HUES64 (cell line): ENCODE data around the gene DDX51.
A peak's percentile ranks its signal among the peaks of the same experiment; 100 is the strongest.
"Not testable (repeated sequence)": the region's sequence is repeated elsewhere in the genome, so short reads cannot be mapped to it uniquely, and the experiment has no call there.

ENCODE experiments used
- H3K27ac ChIP-seq: 2 replicates; pipeline ENCODE4 v1.7.0; 2013; ENCODE audit warnings: low read depth, low read length, inconsistent platforms
- H3K27me3 ChIP-seq: 2 replicates; pipeline ENCODE4 v1.6.1; 2013; ENCODE audit warnings: mild to moderate bottlenecking, low read length; ENCODE audit not compliant: insufficient read depth
- H3K36me3 ChIP-seq: 2 replicates; pipeline ENCODE4 v1.6.1; 2013; ENCODE audit warnings: mild to moderate bottlenecking, low read length; ENCODE audit not compliant: insufficient read depth
- H3K4me1 ChIP-seq: 2 replicates; pipeline ENCODE4 v1.6.1; 2013; ENCODE audit warnings: mild to moderate bottlenecking, low read length, moderate library complexity; ENCODE audit not compliant: insufficient read depth
- H3K4me3 ChIP-seq: 2 replicates; pipeline ENCODE4 v1.5.1; 2013; ENCODE audit warnings: mild to moderate bottlenecking, low read length, moderate library complexity
- H3K9ac ChIP-seq: 2 replicates; pipeline ENCODE4 v1.6.1; 2013; ENCODE audit warnings: mild to moderate bottlenecking, low read depth, low read length
- H3K9me3 ChIP-seq: 2 replicates; pipeline ENCODE4 v1.6.1; 2013; ENCODE audit warnings: low read depth, low read length; ENCODE audit not compliant: insufficient read depth
- WGBS: fragments of 150-250, 120-280 bp; methylation state at CpG from one replicate; pipeline ENCODE4 v1.1.7; 2013; ENCODE audit warnings: missing lambda C conversion rate; 5-methylcytosine and 5-hydroxymethylcytosine counted together

Gene DDX51

DNA sequence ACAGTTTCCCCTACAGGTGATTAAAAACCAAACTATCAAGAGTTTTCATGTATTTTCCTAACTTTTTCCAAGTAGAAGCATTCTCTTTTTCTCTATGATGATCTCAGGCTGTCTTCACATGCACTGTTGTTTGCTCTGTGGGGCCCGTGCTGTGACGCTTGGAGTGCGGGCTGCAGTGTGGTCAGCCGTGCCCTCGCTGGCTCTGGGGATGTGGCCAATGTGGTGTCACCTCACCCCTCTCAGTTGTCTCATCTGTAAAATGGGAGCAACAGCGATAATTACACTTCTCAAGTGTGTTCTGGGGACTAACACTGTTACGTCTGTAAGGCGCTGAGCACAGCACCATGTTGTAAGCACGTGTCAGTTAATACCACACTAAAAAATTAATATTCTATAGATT lies 28.6 kb downstream of the DDX51 start:
- H3K4me3 ChIP-seq = no peak overlapping the region
- 83% methylated on average over 7 of the region's 9 CpGs for WGBS
- H3K36me3 ChIP-seq = peaks cover 47% of the 10 kb centered on the region
- no peaks in the 10 kb centered on the region for H3K9me3 ChIP-seq
- no peaks in the 10 kb centered on the region for H3K27me3 ChIP-seq
- H3K9ac ChIP-seq = no peak overlapping the region
- no peak overlapping the region for H3K27ac ChIP-seq
- no peaks in the 10 kb centered on the region for H3K4me1 ChIP-seq

- peaks cover 51% of the 10 kb centered on the region for H3K36me3 ChIP-seq
- no peaks in the 10 kb centered on the region for H3K9me3 ChIP-seq
- H3K27ac ChIP-seq = no peak overlapping the region
- no peak overlapping the region for H3K9ac ChIP-seq
- 93% methylated on average over 6 of the region's 6 CpGs for WGBS
- H3K4me1 ChIP-seq = no peaks in the 10 kb centered on the region
- H3K27me3 ChIP-seq = no peaks in the 10 kb centered on the region
- no peak overlapping the region for H3K4me3 ChIP-seq
Measured at GRCh38 chr12:132114667-132115066, 29.5 kb downstream of the DDX51 start.

- Histone ChIP-seq H3K27ac (no peak overlapping the region), H3K4me3 (no peak overlapping the region), H3K27me3 (no peaks in the 10 kb centered on the region), H3K4me1 (no peaks in the 10 kb centered on the region), H3K9ac (no peak overlapping the region), H3K36me3 (peaks cover 57% of the 10 kb centered on the region), H3K9me3 (no peaks in the 10 kb centered on the region)
- 95% methylated on average over 19 of the region's 19 CpGs for WGBS
Measured at GRCh38 chr12:132111654-132112304, 32.3 kb downstream of the DDX51 start.

DNA sequence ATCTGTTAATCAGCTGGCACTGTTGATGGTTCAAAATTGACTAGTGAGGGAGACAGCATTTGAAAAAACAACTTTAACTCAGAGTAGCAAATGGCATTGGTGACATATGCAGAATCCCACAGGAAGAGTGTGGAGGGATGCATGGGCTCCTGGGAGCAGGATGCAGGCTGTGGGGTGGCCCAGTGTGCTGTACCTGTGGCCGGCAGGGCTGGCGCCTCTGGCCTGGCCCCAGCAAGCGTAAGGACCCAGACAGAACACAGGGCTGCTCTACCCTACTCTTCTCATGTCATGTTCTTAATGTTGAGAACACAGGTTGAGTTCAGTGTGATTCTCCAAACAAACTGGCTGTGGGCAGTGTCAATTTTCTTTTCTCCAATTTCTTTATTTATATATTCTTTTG lies 33.4 kb downstream of the DDX51 start:
- 73% methylated on average over 3 of the region's 3 CpGs for WGBS
- Histone ChIP-seq H3K4me3 (no peak overlapping the region), H3K4me1 (no peaks in the 10 kb centered on the region), H3K9ac (no peak overlapping the region), H3K27me3 (no peaks in the 10 kb centered on the region), H3K27ac (no peak overlapping the region), H3K9me3 (no peaks in the 10 kb centered on the region), H3K36me3 (peaks cover 53% of the 10 kb centered on the region)

DNA sequence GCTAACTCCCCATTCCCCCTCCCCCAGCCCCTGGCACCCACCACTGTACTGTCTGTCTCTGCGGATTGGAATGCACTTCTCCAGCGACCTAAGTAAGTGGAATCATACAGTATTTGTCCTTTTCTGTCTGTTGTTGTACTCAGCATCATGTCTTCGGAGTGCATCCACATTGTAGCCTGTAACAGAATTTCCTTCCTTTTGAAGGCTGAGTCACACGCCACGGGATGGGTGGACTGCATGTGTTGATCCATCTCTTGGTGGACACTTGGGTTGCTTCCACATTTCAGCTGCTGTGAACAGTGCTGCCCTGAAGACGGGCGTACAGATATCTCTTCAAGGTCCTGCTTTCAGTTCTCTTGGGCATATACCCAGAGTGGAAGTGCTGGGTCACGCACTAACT lies 34.4 kb downstream of the DDX51 start:
- no peak overlapping the region for H3K9ac ChIP-seq
- H3K27ac ChIP-seq = no peak overlapping the region
- H3K9me3 ChIP-seq = no peaks in the 10 kb centered on the region
- peaks cover 48% of the 10 kb centered on the region for H3K36me3 ChIP-seq
- no peaks in the 10 kb centered on the region for H3K4me1 ChIP-seq
- H3K4me3 ChIP-seq = no peak overlapping the region
- 96% methylated on average over 8 of the region's 8 CpGs for WGBS
- no peaks in the 10 kb centered on the region for H3K27me3 ChIP-seq

DNA sequence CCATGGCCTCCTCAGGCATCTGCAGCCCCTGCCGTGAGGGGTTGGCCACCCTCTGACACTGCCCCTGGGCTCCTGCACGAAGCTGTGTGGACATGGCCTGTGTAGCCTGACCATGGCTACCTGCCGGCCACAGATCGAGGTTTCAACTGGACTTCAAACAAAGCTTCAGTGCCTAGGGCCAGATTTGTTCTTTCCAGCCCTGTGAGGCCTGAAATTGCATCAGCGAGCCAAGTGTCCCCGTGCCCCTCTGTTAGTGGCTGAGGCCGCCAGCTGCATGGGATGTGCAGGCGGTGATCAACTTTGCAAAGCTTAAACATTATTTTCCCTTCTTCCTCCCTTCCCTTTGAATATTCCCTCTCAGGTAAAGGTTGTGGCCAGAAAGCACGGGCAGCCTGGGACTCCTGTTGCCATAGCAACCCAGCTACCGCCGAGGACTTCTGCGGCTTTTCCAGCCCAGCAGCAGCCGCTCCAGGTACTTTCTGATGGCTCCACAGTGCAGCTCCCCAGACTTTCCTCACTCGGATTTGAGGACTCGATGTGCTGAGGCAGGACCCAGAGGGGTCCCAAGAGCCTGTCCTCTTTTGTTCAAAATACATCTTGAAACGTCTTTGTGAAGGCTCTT lies 35.8 kb downstream of the DDX51 start:
- H3K4me1 ChIP-seq = peaks cover 3% of the 10 kb centered on the region; the same call in 1 of the 2 replicates
- peak overlapping the region; percentile 21; the same call in 1 of the 2 replicates for H3K27ac ChIP-seq
- no peak overlapping the region for H3K9ac ChIP-seq
- H3K4me3 ChIP-seq = no peak overlapping the region
- peaks cover 34% of the 10 kb centered on the region for H3K36me3 ChIP-seq
- no peaks in the 10 kb centered on the region for H3K27me3 ChIP-seq
- H3K9me3 ChIP-seq = no peaks in the 10 kb centered on the region
- WGBS = 81% methylated on average over 16 of the region's 16 CpGs

GRCh38 chr12:132106921-132107320 lies 37.2 kb downstream of the DDX51 start:
- no peak overlapping the region for H3K4me3 ChIP-seq
- H3K36me3 ChIP-seq = peaks cover 32% of the 10 kb centered on the region
- H3K9me3 ChIP-seq = no peaks in the 10 kb centered on the region
- 97% methylated on average over 7 of the region's 7 CpGs for WGBS
- no peak overlapping the region for H3K9ac ChIP-seq
- H3K4me1 ChIP-seq = peaks cover 5% of the 10 kb centered on the region; the same call in 1 of the 2 replicates
- no peak overlapping the region for H3K27ac ChIP-seq
- H3K27me3 ChIP-seq = no peaks in the 10 kb centered on the region

GRCh38 chr12:132105467-132105866 lies 38.7 kb downstream of the DDX51 start:
- Histone ChIP-seq H3K36me3 (peaks cover 22% of the 10 kb centered on the region), H3K4me1 (peaks cover 5% of the 10 kb centered on the region; the same call in 1 of the 2 replicates), H3K9me3 (no peaks in the 10 kb centered on the region), H3K4me3 (no peak overlapping the region), H3K9ac (no peak overlapping the region), H3K27ac (no peak overlapping the region), H3K27me3 (no peaks in the 10 kb centered on the region)
- 95% methylated on average over 6 of the region's 6 CpGs for WGBS

- H3K9me3 ChIP-seq = no peaks in the 10 kb centered on the region
- H3K27me3 ChIP-seq = no peaks in the 10 kb centered on the region
- peak overlapping the region; percentile 18; the same call in 1 of the 2 replicates for H3K4me3 ChIP-seq
- no peak overlapping the region for H3K9ac ChIP-seq
- peaks cover 20% of the 10 kb centered on the region for H3K36me3 ChIP-seq
- WGBS = 67% methylated on average over 26 of the region's 26 CpGs
- H3K27ac ChIP-seq = no peak overlapping the region; the same call in 1 of the 2 replicates
- peaks cover 5% of the 10 kb centered on the region; the same call in 1 of the 2 replicates for H3K4me1 ChIP-seq
Measured at GRCh38 chr12:132103542-132104308, 40.4 kb downstream of the DDX51 start.

GRCh38 chr12:132103072-132103471 lies 41.0 kb downstream of the DDX51 start:
- not testable (repeated sequence) for H3K27me3 ChIP-seq, H3K9me3 ChIP-seq, H3K4me1 ChIP-seq, H3K9ac ChIP-seq, H3K27ac ChIP-seq
- WGBS = 25% methylated on average over 14 of the region's 14 CpGs
- Histone ChIP-seq H3K4me3 (peak overlapping the region; percentile 18; the same call in 1 of the 2 replicates), H3K36me3 (peaks cover 18% of the 10 kb centered on the region)

GRCh38 chr12:132102297-132102696 lies 41.8 kb downstream of the DDX51 start:
- no peak overlapping the region for H3K27ac ChIP-seq
- 91% methylated on average over 8 of the region's 9 CpGs for WGBS
- peaks cover 5% of the 10 kb centered on the region; the same call in 1 of the 2 replicates for H3K4me1 ChIP-seq
- no peaks in the 10 kb centered on the region for H3K27me3 ChIP-seq
- H3K4me3 ChIP-seq = no peak overlapping the region
- no peak overlapping the region for H3K9ac ChIP-seq
- H3K36me3 ChIP-seq = peaks cover 18% of the 10 kb centered on the region
- H3K9me3 ChIP-seq = no peaks in the 10 kb centered on the region
